Endodermal cell (in vitro differentiated cells): ENCODE measurements around the gene AQP5. TPM values are rescaled to one million over a fixed set of nuclear protein-coding genes. Genes with fewer than 3 reads are reported as not detected.

Experiments
- DNase-seq: peaks from one replicate; pipeline ENCODE4 v3.0.0-alpha.2; 2017
- H3K27ac ChIP-seq: 2 replicates; pipeline ENCODE4 v1.5.1; 2013; ENCODE audit warnings: mild to moderate bottlenecking, low read depth, low read length, moderate library complexity
- H3K27me3 ChIP-seq: 2 replicates; pipeline ENCODE4 v1.6.1; 2013; ENCODE audit warnings: mild to moderate bottlenecking, low read length, moderate library complexity; ENCODE audit not compliant: insufficient read depth, control insufficient read depth, poor library complexity, severe bottlenecking
- H3K36me3 ChIP-seq: 2 replicates; pipeline ENCODE4 v1.7.0; 2013; ENCODE audit warnings: mild to moderate bottlenecking, low read length, moderate library complexity; ENCODE audit not compliant: control insufficient read depth, insufficient read depth
- H3K4me1 ChIP-seq: one replicate; pipeline ENCODE4 v1.7.0; 2013; ENCODE audit warnings: low read length; ENCODE audit not compliant: control insufficient read depth, insufficient read depth
- H3K4me3 ChIP-seq: 2 replicates; pipeline ENCODE4 v1.5.1; 2013; ENCODE audit warnings: mild to moderate bottlenecking, low read length, moderate library complexity
- H3K9ac ChIP-seq: 2 replicates; pipeline ENCODE4 v1.6.1; 2013; ENCODE audit warnings: mild to moderate bottlenecking, low read length, moderate library complexity; ENCODE audit not compliant: poor library complexity, severe bottlenecking; ENCODE audit errors: extremely low read depth
- H3K9me3 ChIP-seq: 2 replicates; pipeline ENCODE4 v1.6.1; 2013; ENCODE audit warnings: mild to moderate bottlenecking, low read length, moderate library complexity; ENCODE audit not compliant: control insufficient read depth
- H3K27ac Mint-ChIP-seq: 2 replicates; pipeline ENCODE4 v1.8.0; 2020; ENCODE audit warnings: mixed read lengths
- H3K27me3 Mint-ChIP-seq: 2 replicates; pipeline ENCODE4 v1.8.0; 2021; ENCODE audit warnings: mild to moderate bottlenecking, mixed read lengths; ENCODE audit not compliant: insufficient read depth
- H3K36me3 Mint-ChIP-seq: 2 replicates; pipeline ENCODE4 v1.8.0; 2020; ENCODE audit warnings: low read depth, mixed read lengths
- H3K4me1 Mint-ChIP-seq: 2 replicates; pipeline ENCODE4 v1.8.0; 2020; ENCODE audit warnings: mixed read lengths
- H3K4me3 Mint-ChIP-seq: 2 replicates; pipeline ENCODE4 v1.8.0; 2020; ENCODE audit warnings: mild to moderate bottlenecking, moderate library complexity, mixed read lengths
- H3K9me3 Mint-ChIP-seq: 2 replicates; pipeline ENCODE4 v1.8.0; 2020; ENCODE audit warnings: mild to moderate bottlenecking, mixed read lengths
- WGBS, 2 experiments: methylation state at CpG; one replicate each; pipeline versions ENCODE4 v1.1.5 to v1.1.7; 2013; ENCODE audit warnings: missing lambda C conversion rate in 2 of 2, mixed read lengths in 1 of 2; ENCODE audit not compliant: insufficient coverage in 1 of 2, insufficient read length in 1 of 2; 5-methylcytosine and 5-hydroxymethylcytosine counted together
- total RNA-seq, 2 donors: library from RNA; stranded (reverse); fragmentation: NEBNext Ultra II Directional in 1 of 2; extraction: Animal tissue kit (Norgen Biotek cat#: 25700) in 1 of 2; gene quantifications; 2 replicates in 1 of 2; 3 replicates in 1 of 2; pipeline ENCODE4 v1.2.1, GENCODE V29; 2021
- TF ChIP-seq, protein P1 (sequence below): fragments of 200-600 bp; sonication (generic); conservative IDR thresholded peaks from 2 replicates; pipeline ENCODE4 v1.5.0; 2021; ENCODE audit warnings: antibody characterized with exemption, mild to moderate bottlenecking

AQP5 gene
- total RNA-seq, 2 donors from 2014 or later = 0.62 to 0.77 TPM

DNA sequence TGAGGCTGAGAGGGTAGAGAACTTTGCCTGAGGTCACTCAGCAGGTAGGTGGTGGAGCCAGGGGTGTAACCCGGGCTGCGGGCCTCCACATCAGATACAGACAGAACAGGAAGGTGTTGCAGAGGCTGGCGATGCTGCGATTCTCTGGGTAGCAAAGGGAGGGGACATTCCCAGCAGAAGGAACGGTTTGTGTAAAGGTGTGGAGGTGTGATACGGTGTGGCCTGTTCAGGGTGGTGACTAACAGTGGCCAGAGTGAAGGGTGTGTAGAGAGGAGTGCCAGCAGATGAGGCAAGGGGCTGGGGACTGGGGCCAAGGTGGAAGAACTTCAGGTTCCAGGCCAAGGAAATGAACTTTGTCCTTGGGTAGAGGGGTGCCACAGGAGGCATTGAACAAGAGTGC is 39.7 kb upstream of the AQP5 start:
- Histone ChIP-seq H3K4me1 (no peaks in the 10 kb centered on the region), H3K36me3 (no peaks in the 10 kb centered on the region), H3K27me3 (no peaks in the 10 kb centered on the region), H3K4me3 (no peak overlapping the region), H3K27ac (no peak overlapping the region), H3K9me3 (no peaks in the 10 kb centered on the region), H3K9ac (no peak overlapping the region)
- H3K36me3 Mint-ChIP-seq = no peaks in the 10 kb centered on the region
- no peaks in the 10 kb centered on the region for H3K4me1 Mint-ChIP-seq
- H3K27me3 Mint-ChIP-seq = peaks cover 12% of the 10 kb centered on the region
- 89 to 95% methylated on average over 6 of the region's 6 CpGs for WGBS, 2 experiments
- H3K9me3 Mint-ChIP-seq = no peaks in the 10 kb centered on the region
- no peak overlapping the region for H3K4me3 Mint-ChIP-seq
- H3K27ac Mint-ChIP-seq = no peak overlapping the region
- TF ChIP-seq, protein P1, sequence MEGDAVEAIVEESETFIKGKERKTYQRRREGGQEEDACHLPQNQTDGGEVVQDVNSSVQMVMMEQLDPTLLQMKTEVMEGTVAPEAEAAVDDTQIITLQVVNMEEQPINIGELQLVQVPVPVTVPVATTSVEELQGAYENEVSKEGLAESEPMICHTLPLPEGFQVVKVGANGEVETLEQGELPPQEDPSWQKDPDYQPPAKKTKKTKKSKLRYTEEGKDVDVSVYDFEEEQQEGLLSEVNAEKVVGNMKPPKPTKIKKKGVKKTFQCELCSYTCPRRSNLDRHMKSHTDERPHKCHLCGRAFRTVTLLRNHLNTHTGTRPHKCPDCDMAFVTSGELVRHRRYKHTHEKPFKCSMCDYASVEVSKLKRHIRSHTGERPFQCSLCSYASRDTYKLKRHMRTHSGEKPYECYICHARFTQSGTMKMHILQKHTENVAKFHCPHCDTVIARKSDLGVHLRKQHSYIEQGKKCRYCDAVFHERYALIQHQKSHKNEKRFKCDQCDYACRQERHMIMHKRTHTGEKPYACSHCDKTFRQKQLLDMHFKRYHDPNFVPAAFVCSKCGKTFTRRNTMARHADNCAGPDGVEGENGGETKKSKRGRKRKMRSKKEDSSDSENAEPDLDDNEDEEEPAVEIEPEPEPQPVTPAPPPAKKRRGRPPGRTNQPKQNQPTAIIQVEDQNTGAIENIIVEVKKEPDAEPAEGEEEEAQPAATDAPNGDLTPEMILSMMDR = no peak
- DNase-seq = peak; percentile 34

DNA sequence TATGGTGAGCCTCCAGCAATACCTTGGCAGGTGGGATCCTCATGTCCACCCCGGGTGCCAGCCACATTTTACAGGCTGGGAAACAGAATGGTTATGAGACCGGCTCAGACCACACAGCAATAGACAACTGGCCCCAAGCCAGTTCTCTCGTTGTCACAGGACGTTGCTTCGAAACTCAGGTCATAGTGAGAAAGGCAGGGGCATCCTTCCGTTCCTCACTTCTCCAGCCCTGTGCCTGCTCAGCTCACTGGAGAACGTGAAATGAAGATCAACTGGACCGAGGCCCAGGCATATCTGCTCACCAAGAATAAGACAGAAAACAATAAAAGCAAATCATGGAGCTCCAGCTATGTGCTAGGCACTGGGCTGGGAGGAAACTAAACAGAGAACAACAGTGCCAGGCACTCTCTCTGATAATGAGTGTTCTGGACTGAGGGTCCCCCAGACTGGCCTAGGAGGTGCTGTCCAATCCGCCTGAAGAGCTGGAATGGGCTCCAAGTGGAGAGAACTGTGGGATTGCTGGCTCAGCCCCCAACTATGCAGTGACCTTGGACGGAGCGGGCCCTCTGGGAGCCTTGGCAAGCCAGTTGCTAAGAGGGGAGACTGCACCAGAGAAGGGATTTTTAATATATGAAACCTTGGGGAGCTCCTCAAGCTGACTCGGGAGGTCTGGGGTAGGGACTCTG is 39.2 kb upstream of the AQP5 start:
- H3K27ac ChIP-seq = no peak overlapping the region
- no peaks in the 10 kb centered on the region for H3K4me1 ChIP-seq
- 94% methylated on average over 11 to 12 of the region's 12 CpGs for WGBS, 2 experiments
- Mint-ChIP-seq H3K4me3 (no peak overlapping the region), H3K27ac (no peak overlapping the region), H3K9me3 (no peaks in the 10 kb centered on the region), H3K36me3 (no peaks in the 10 kb centered on the region), H3K27me3 (peaks cover 14% of the 10 kb centered on the region), H3K4me1 (no peaks in the 10 kb centered on the region)
- H3K27me3 ChIP-seq = no peaks in the 10 kb centered on the region
- no peaks in the 10 kb centered on the region for H3K9me3 ChIP-seq
- peak; percentile 43 for DNase-seq
- TF ChIP-seq, protein P1 = no peak
- no peak overlapping the region for H3K4me3 ChIP-seq
- H3K9ac ChIP-seq = no peak overlapping the region
- no peaks in the 10 kb centered on the region for H3K36me3 ChIP-seq

DNA sequence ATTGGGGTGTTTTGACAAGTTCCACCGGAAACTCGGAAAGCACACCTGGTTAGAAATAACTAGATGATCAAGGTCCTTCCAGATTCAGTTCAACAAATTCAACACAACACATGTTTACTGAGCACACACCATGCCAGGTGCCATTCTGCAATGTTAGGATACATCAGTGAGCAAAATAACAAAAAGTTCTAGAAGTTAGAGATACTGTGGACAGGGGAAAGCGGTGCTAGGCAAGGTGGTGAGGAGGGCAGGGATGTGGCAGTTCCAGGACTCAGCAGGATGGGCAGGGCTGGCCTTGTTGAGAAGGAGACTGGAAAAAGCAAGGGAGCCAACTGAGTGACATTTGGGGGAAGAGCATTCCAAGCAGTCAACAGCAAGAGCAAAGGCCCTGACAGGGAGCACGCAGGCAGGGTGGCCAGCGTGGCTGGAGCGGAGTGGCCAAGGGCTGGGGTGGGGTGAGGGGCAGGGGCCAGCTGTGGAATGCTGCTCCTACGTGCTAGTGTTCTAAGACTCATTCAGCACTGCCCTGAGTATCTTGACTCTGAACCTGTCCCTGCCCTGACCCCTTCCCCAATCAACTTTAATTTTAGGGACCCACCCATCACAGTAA is 38.5 kb upstream of the AQP5 start:
- Histone ChIP-seq H3K27ac (no peak overlapping the region), H3K9ac (no peak overlapping the region), H3K27me3 (no peaks in the 10 kb centered on the region), H3K36me3 (no peaks in the 10 kb centered on the region), H3K9me3 (no peaks in the 10 kb centered on the region), H3K4me1 (no peaks in the 10 kb centered on the region), H3K4me3 (no peak overlapping the region)
- Mint-ChIP-seq H3K27ac (no peak overlapping the region), H3K4me3 (no peak overlapping the region), H3K27me3 (peaks cover 20% of the 10 kb centered on the region), H3K36me3 (no peaks in the 10 kb centered on the region), H3K9me3 (no peaks in the 10 kb centered on the region), H3K4me1 (no peaks in the 10 kb centered on the region)
- peak; percentile 49 for DNase-seq
- WGBS, 2 experiments = 83 to 89% methylated on average over 7 of the region's 7 CpGs
- TF ChIP-seq, protein P1 = no peak
